Measurements from ENCODE around the gene IQSEC1. TPM values are rescaled to one million over a fixed set of nuclear protein-coding genes. Genes with fewer than 3 reads are reported as not detected.

The IQSEC1 gene
- total and polyA plus RNA-seq, 2 experiments from 2014 or later = 8.0 to 51.9 TPM

DNA sequence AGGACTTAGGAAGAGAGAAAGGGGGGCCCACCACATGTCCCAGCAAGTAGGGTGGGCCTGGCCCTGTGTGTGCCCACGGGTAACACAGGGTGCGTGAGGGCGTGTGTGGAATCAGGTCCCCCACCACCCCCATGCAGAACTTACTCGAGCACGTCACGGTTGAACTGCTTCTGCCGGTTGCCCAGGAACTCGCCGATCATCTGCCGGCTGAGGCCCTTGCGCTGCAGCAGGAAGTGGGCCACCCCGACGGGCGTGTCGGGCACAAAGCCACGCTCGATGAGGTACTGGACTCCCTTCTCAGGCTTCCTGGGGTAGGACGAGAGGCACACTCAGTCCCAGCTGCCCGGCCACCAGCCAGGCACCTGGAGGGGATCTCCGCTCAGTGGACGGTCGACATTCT is 148.8 kb downstream of the IQSEC1 start:
- no peaks in the 10 kb centered on the region for H3K4me1 Mint-ChIP-seq
- no peak overlapping the region for H3K4me3 Mint-ChIP-seq
- H3K4me2 ChIP-seq = no peak overlapping the region
- H3K27ac Mint-ChIP-seq = no peak overlapping the region
- H3K27me3 ChIP-seq (ENCODE audit: insufficient read depth) = no peaks in the 10 kb centered on the region
- H3K4me1 ChIP-seq (ENCODE audit: insufficient read depth) = no peaks in the 10 kb centered on the region
- H3K27ac ChIP-seq (ENCODE audit: low read depth) = no peak overlapping the region
- no peaks in the 10 kb centered on the region; the same call in 1 of the 2 replicates for H4K20me1 ChIP-seq (replicated peaks; ENCODE audit: insufficient read depth)
- H2AFZ ChIP-seq = no peak overlapping the region
- H3K4me3 ChIP-seq = no peak overlapping the region
- peaks cover 3% of the 10 kb centered on the region; the same call in 1 of the 3 replicates for H3K36me3 Mint-ChIP-seq (ENCODE audit: low read depth)
- TF ChIP-seq STAT1 (IDR thresholded peaks at IDR 0.05; ENCODE audit: unreplicated experiment) = no peak
- no peak for TF ChIP-seq JUNB (IDR thresholded peaks at IDR 0.05; ENCODE audit: unreplicated experiment)
- TF ChIP-seq, protein P1, sequence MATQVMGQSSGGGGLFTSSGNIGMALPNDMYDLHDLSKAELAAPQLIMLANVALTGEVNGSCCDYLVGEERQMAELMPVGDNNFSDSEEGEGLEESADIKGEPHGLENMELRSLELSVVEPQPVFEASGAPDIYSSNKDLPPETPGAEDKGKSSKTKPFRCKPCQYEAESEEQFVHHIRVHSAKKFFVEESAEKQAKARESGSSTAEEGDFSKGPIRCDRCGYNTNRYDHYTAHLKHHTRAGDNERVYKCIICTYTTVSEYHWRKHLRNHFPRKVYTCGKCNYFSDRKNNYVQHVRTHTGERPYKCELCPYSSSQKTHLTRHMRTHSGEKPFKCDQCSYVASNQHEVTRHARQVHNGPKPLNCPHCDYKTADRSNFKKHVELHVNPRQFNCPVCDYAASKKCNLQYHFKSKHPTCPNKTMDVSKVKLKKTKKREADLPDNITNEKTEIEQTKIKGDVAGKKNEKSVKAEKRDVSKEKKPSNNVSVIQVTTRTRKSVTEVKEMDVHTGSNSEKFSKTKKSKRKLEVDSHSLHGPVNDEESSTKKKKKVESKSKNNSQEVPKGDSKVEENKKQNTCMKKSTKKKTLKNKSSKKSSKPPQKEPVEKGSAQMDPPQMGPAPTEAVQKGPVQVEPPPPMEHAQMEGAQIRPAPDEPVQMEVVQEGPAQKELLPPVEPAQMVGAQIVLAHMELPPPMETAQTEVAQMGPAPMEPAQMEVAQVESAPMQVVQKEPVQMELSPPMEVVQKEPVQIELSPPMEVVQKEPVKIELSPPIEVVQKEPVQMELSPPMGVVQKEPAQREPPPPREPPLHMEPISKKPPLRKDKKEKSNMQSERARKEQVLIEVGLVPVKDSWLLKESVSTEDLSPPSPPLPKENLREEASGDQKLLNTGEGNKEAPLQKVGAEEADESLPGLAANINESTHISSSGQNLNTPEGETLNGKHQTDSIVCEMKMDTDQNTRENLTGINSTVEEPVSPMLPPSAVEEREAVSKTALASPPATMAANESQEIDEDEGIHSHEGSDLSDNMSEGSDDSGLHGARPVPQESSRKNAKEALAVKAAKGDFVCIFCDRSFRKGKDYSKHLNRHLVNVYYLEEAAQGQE (IDR thresholded peaks at IDR 0.05; ENCODE audit: unreplicated experiment) = no peak
- TF ChIP-seq ZNF331 (CRISPR knock-in tag; IDR thresholded peaks at IDR 0.05; ENCODE audit: low read depth) = no peak
- TF ChIP-seq, protein P2, sequence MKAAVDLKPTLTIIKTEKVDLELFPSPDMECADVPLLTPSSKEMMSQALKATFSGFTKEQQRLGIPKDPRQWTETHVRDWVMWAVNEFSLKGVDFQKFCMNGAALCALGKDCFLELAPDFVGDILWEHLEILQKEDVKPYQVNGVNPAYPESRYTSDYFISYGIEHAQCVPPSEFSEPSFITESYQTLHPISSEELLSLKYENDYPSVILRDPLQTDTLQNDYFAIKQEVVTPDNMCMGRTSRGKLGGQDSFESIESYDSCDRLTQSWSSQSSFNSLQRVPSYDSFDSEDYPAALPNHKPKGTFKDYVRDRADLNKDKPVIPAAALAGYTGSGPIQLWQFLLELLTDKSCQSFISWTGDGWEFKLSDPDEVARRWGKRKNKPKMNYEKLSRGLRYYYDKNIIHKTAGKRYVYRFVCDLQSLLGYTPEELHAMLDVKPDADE (IDR thresholded peaks at IDR 0.05) = no peak
- TF ChIP-seq NANOG (IDR thresholded peaks at IDR 0.05; ENCODE audit: borderline replicate concordance) = no peak
- no peak for TF ChIP-seq ZNF114 (CRISPR knock-in tag; IDR thresholded peaks at IDR 0.05)
- no peak for TF ChIP-seq EZH2phosphoT487 (IDR thresholded peaks at IDR 0.05; ENCODE audit: unreplicated experiment)
- TF ChIP-seq EZH2 (IDR thresholded peaks at IDR 0.05; ENCODE audit: low read depth, unreplicated experiment) = no peak
- TF ChIP-seq, protein P3, sequence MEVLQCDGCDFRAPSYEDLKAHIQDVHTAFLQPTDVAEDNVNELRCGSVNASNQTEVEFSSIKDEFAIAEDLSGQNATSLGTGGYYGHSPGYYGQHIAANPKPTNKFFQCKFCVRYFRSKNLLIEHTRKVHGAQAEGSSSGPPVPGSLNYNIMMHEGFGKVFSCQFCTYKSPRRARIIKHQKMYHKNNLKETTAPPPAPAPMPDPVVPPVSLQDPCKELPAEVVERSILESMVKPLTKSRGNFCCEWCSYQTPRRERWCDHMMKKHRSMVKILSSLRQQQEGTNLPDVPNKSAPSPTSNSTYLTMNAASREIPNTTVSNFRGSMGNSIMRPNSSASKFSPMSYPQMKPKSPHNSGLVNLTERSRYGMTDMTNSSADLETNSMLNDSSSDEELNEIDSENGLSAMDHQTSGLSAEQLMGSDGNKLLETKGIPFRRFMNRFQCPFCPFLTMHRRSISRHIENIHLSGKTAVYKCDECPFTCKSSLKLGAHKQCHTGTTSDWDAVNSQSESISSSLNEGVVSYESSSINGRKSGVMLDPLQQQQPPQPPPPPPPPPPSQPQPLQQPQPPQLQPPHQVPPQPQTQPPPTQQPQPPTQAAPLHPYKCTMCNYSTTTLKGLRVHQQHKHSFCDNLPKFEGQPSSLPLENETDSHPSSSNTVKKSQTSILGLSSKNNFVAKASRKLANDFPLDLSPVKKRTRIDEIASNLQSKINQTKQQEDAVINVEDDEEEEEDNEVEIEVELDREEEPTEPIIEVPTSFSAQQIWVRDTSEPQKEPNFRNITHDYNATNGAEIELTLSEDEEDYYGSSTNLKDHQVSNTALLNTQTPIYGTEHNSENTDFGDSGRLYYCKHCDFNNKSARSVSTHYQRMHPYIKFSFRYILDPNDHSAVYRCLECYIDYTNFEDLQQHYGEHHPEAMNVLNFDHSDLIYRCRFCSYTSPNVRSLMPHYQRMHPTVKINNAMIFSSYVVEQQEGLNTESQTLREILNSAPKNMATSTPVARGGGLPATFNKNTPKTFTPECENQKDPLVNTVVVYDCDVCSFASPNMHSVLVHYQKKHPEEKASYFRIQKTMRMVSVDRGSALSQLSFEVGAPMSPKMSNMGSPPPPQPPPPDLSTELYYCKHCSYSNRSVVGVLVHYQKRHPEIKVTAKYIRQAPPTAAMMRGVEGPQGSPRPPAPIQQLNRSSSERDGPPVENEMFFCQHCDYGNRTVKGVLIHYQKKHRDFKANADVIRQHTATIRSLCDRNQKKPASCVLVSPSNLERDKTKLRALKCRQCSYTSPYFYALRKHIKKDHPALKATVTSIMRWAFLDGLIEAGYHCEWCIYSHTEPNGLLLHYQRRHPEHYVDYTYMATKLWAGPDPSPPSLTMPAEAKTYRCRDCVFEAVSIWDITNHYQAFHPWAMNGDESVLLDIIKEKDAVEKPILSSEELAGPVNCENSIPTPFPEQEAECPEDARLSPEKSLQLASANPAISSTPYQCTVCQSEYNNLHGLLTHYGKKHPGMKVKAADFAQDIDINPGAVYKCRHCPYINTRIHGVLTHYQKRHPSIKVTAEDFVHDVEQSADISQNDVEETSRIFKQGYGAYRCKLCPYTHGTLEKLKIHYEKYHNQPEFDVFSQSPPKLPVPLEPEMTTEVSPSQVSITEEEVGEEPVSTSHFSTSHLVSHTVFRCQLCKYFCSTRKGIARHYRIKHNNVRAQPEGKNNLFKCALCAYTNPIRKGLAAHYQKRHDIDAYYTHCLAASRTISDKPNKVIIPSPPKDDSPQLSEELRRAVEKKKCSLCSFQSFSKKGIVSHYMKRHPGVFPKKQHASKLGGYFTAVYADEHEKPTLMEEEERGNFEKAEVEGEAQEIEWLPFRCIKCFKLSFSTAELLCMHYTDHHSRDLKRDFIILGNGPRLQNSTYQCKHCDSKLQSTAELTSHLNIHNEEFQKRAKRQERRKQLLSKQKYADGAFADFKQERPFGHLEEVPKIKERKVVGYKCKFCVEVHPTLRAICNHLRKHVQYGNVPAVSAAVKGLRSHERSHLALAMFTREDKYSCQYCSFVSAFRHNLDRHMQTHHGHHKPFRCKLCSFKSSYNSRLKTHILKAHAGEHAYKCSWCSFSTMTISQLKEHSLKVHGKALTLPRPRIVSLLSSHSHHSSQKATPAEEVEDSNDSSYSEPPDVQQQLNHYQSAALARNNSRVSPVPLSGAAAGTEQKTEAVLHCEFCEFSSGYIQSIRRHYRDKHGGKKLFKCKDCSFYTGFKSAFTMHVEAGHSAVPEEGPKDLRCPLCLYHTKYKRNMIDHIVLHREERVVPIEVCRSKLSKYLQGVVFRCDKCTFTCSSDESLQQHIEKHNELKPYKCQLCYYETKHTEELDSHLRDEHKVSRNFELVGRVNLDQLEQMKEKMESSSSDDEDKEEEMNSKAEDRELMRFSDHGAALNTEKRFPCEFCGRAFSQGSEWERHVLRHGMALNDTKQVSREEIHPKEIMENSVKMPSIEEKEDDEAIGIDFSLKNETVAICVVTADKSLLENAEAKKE (CRISPR knock-in tag; IDR thresholded peaks at IDR 0.05) = no peak
- TF ChIP-seq CREB1 (CRISPR knock-in tag; IDR thresholded peaks at IDR 0.05; ENCODE audit: low read depth) = no peak
- no peak for TF ChIP-seq POLR2AphosphoS5 (IDR thresholded peaks at IDR 0.05; ENCODE audit: low read depth)
- TF ChIP-seq, protein P4, sequence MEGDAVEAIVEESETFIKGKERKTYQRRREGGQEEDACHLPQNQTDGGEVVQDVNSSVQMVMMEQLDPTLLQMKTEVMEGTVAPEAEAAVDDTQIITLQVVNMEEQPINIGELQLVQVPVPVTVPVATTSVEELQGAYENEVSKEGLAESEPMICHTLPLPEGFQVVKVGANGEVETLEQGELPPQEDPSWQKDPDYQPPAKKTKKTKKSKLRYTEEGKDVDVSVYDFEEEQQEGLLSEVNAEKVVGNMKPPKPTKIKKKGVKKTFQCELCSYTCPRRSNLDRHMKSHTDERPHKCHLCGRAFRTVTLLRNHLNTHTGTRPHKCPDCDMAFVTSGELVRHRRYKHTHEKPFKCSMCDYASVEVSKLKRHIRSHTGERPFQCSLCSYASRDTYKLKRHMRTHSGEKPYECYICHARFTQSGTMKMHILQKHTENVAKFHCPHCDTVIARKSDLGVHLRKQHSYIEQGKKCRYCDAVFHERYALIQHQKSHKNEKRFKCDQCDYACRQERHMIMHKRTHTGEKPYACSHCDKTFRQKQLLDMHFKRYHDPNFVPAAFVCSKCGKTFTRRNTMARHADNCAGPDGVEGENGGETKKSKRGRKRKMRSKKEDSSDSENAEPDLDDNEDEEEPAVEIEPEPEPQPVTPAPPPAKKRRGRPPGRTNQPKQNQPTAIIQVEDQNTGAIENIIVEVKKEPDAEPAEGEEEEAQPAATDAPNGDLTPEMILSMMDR (conservative IDR thresholded peaks at IDR 0.05; ENCODE audit: low read depth in 2 of 2) = no peak
- H3K36me3 ChIP-seq (ENCODE audit: insufficient read depth) = 0 out of 2 replicates have a peak, but pooled peaks cover 3% of the 10 kb centered on the region
- H3K9me2 ChIP-seq (ENCODE audit: insufficient read depth) = no peaks in the 10 kb centered on the region
- ATAC-seq (no peak), DNase-seq (ENCODE audit: low spot score) (no peak)
- peaks cover 5% of the 10 kb centered on the region for H3K27me3 Mint-ChIP-seq (ENCODE audit: insufficient read depth, low read depth, poor library complexity)
- no peaks in the 10 kb centered on the region for H3K79me2 ChIP-seq (replicated peaks; ENCODE audit: insufficient read depth)
- no peaks in the 10 kb centered on the region for H3K9me3 Mint-ChIP-seq
- no peaks in the 10 kb centered on the region for H3F3A ChIP-seq (replicated peaks; ENCODE audit: low read depth)
